Suprapubic skin (tissue), 2 donors: ENCODE results near the gene NDUFA3.

ENCODE experiments used
- EP300 ChIP-seq: sonication (generic); formaldehyde crosslinking; IDR thresholded peaks from one replicate; pipeline ENCODE4 v1.6.1; 2017; ENCODE audit warnings: antibody characterized with exemption
- POLR2A ChIP-seq, 2 donors: fragments of 450-650 bp; IDR thresholded peaks; one replicate each; pipeline ENCODE4 v1.6.1; 2017; ENCODE audit warnings: antibody characterized with exemption in 2 of 2, mild to moderate bottlenecking in 2 of 2, moderate library complexity in 2 of 2

DNA sequence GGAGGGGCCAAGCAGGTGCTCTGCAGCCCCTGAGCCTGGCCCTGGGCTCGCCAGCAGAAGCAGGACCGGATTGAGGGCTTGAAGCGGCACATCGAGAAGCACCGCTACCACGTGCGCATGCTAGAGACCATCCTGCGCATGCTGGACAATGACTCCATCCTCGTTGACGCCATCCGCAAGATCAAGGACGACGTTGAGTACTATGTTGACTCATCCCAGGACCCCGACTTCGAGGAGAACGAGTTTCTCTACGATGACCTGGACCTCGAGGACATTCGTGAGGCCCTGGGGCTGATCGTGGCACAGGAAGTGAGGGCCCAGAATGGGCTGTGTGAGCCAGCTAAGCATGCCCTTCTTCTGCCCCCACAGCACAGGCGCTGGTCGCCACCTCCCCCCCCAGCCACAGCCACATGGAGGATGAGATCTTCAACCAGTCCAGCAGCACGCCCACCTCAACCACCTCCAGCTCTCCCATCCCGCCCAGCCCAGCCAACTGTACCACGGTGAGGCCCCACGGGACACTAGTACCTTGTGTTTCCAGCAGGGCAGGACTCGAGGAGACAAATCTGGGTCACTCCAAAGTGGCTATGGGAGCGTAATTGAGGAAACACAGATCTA lies 43.0 kb downstream of the NDUFA3 start:
- TF ChIP-seq POLR2A (IDR thresholded peaks at IDR 0.05) (no peak), EP300 (no peak)
